Parathyroid adenoma (tissue), 2 donors: ENCODE measurements around the gene B3GNT2.

ENCODE experiments used
- H2AFZ ChIP-seq: fragments of 300-600 bp; sonication (generic); one replicate; pipeline ENCODE4 v1.7.0; 2017; ENCODE audit warnings: antibody characterized with exemption, mild to moderate bottlenecking
- H3K27ac ChIP-seq: fragments of 300-600 bp; sonication (generic); one replicate; pipeline ENCODE4 v1.7.0; 2017
- H3K27me3 ChIP-seq: fragments of 300-600 bp; sonication (generic); one replicate; pipeline ENCODE4 v1.7.0; 2017; ENCODE audit warnings: low read length; ENCODE audit not compliant: control insufficient read depth, insufficient read depth
- H3K36me3 ChIP-seq: fragments of 300-600 bp; sonication (generic); one replicate; pipeline ENCODE4 v1.7.0; 2017; ENCODE audit warnings: low read length; ENCODE audit not compliant: control insufficient read depth, insufficient read depth
- H3K4me1 ChIP-seq: fragments of 300-600 bp; sonication (generic); one replicate; pipeline ENCODE4 v1.7.0; 2017; ENCODE audit warnings: control low read depth
- H3K4me2 ChIP-seq: fragments of 300-600 bp; sonication (generic); one replicate; pipeline ENCODE4 v1.7.0; 2017; ENCODE audit warnings: low read length
- H3K4me3 ChIP-seq: fragments of 300-600 bp; sonication (generic); one replicate; pipeline ENCODE4 v1.7.0; 2017; ENCODE audit warnings: low read depth, low read length
- H3K79me2 ChIP-seq: fragments of 300-600 bp; sonication (generic); one replicate; pipeline ENCODE4 v1.7.0; 2017; ENCODE audit warnings: control low read depth
- H3K9ac ChIP-seq: fragments of 300-600 bp; sonication (generic); one replicate; pipeline ENCODE4 v1.7.0; 2017; ENCODE audit warnings: mild to moderate bottlenecking
- H3K9me3 ChIP-seq: fragments of 300-600 bp; sonication (generic); one replicate; pipeline ENCODE4 v1.7.0; 2017; ENCODE audit warnings: low read length; ENCODE audit not compliant: control insufficient read depth
- CTCF ChIP-seq: fragments of 300-600 bp; sonication (generic); IDR thresholded peaks from one replicate; pipeline ENCODE4 v1.7.0; 2017; ENCODE audit warnings: antibody characterized with exemption, mild to moderate bottlenecking
- donor health status: primary hyperparathyroidism.

B3GNT2 gene

GRCh38 chr2:62206024-62206423 lies 10.1 kb downstream of the B3GNT2 start:
- no peak overlapping the region for H3K27ac ChIP-seq
- no peaks in the 10 kb centered on the region for H3K4me1 ChIP-seq

GRCh38 chr2:62207491-62207890 lies 11.6 kb downstream of the B3GNT2 start:
- Histone ChIP-seq H2AFZ (no peak overlapping the region), H3K79me2 (peaks cover 41% of the 10 kb centered on the region), H3K9me3 (no peaks in the 10 kb centered on the region), H3K9ac (no peak overlapping the region), H3K4me3 (no peak overlapping the region), H3K4me1 (no peaks in the 10 kb centered on the region), H3K36me3 (no peaks in the 10 kb centered on the region), H3K4me2 (no peak overlapping the region), H3K27me3 (no peaks in the 10 kb centered on the region), H3K27ac (no peak overlapping the region)
- TF ChIP-seq CTCF, result no peak

More at GRCh38 chr2:62206024-62206423, 10.1 kb downstream of the B3GNT2 start:
- Histone ChIP-seq H3K4me2 (no peak overlapping the region), H3K36me3 (no peaks in the 10 kb centered on the region), H3K4me3 (no peak overlapping the region), H3K9ac (no peak overlapping the region), H3K9me3 (no peaks in the 10 kb centered on the region), H3K27me3 (no peaks in the 10 kb centered on the region), H2AFZ (no peak overlapping the region), H3K79me2 (peaks cover 42% of the 10 kb centered on the region)
- no peak for TF ChIP-seq CTCF

GRCh38 chr2:62208074-62208757 lies 12.3 kb downstream of the B3GNT2 start:
- Histone ChIP-seq H3K27me3 (no peaks in the 10 kb centered on the region), H3K27ac (no peak overlapping the region), H2AFZ (no peak overlapping the region), H3K4me1 (no peaks in the 10 kb centered on the region), H3K36me3 (no peaks in the 10 kb centered on the region), H3K9me3 (no peaks in the 10 kb centered on the region), H3K9ac (no peak overlapping the region), H3K4me3 (no peak overlapping the region), H3K79me2 (peaks cover 41% of the 10 kb centered on the region), H3K4me2 (no peak overlapping the region)
- TF ChIP-seq CTCF, result no peak

- no peaks in the 10 kb centered on the region for H3K4me1 ChIP-seq
- no peak overlapping the region for H3K9ac ChIP-seq
- H2AFZ ChIP-seq, result no peak overlapping the region
- H3K79me2 ChIP-seq, result peaks cover 37% of the 10 kb centered on the region
- H3K4me3 ChIP-seq, result no peak overlapping the region
- no peak overlapping the region for H3K27ac ChIP-seq
- no peak for TF ChIP-seq CTCF
- H3K9me3 ChIP-seq, result no peaks in the 10 kb centered on the region
- no peak overlapping the region for H3K4me2 ChIP-seq
- no peaks in the 10 kb centered on the region for H3K27me3 ChIP-seq
- H3K36me3 ChIP-seq, result no peaks in the 10 kb centered on the region
Observed at GRCh38 chr2:62208758-62209114, 12.8 kb downstream of the B3GNT2 start.

- Histone ChIP-seq H3K27ac (no peak overlapping the region), H3K79me2 (peaks cover 37% of the 10 kb centered on the region), H3K4me2 (no peak overlapping the region), H3K4me3 (no peak overlapping the region), H3K27me3 (no peaks in the 10 kb centered on the region), H3K4me1 (no peaks in the 10 kb centered on the region), H3K9me3 (no peaks in the 10 kb centered on the region), H2AFZ (no peak overlapping the region), H3K9ac (no peak overlapping the region), H3K36me3 (no peaks in the 10 kb centered on the region)
- no peak for TF ChIP-seq CTCF
Observed at GRCh38 chr2:62209427-62209991, 13.6 kb downstream of the B3GNT2 start.
